DND-41 (cell line): ENCODE measurements around the gene GPR42.

Source experiments
- ATAC-seq: fragments of 200-7000 bp; cut with Tn5 transposase; 3 replicates; pipeline ENCODE4 v1.9.1; 2021; ENCODE audit warnings: low read depth; ENCODE audit not compliant: insufficient read depth
- DNase-seq: peaks from one replicate; pipeline ENCODE4 v3.0.0-alpha.2; 2020
- H2AFZ ChIP-seq: 2 replicates; pipeline ENCODE4 v1.6.0; 2012; ENCODE audit warnings: low read depth, low read length
- H3K27ac ChIP-seq: 2 replicates; pipeline ENCODE4 v1.5.1; 2012; ENCODE audit warnings: low read length, inconsistent platforms
- H3K27me3 ChIP-seq: fragments of 200-600 bp; sonication (generic); 2 replicates; pipeline ENCODE4 v1.6.0; 2012; ENCODE audit warnings: low read length, mild to moderate bottlenecking, inconsistent platforms; ENCODE audit not compliant: insufficient read depth, poor library complexity
- H3K36me3 ChIP-seq: 2 replicates; pipeline ENCODE4 v1.5.1; 2012; ENCODE audit warnings: low read length, inconsistent platforms; ENCODE audit not compliant: insufficient read depth
- H3K4me1 ChIP-seq: 2 replicates; pipeline ENCODE4 v1.5.1; 2012; ENCODE audit warnings: mild to moderate bottlenecking, low read length; ENCODE audit not compliant: insufficient read depth
- H3K4me2 ChIP-seq: 2 replicates; pipeline ENCODE4 v1.6.0; 2012; ENCODE audit warnings: mild to moderate bottlenecking, moderate library complexity, low read length, inconsistent platforms; ENCODE audit not compliant: insufficient read depth
- H3K4me3 ChIP-seq, 2 experiments: fragments of 200-600 bp in 1 of 2; shearing (Covaris generic) in 1 of 2; 2 replicates each; pipeline ENCODE4 v1.5.1; 2012 to 2016; ENCODE audit warnings: inconsistent platforms in 2 of 2, low read length in 2 of 2, mild to moderate bottlenecking in 2 of 2, low read depth in 1 of 2, moderate library complexity in 1 of 2
- H3K79me2 ChIP-seq: 2 replicates; pipeline ENCODE4 v1.6.0; 2012; ENCODE audit warnings: low read length, inconsistent platforms; ENCODE audit not compliant: insufficient read depth
- H3K9ac ChIP-seq: 2 replicates; pipeline ENCODE4 v1.6.0; 2012; ENCODE audit warnings: low read depth, mild to moderate bottlenecking, inconsistent platforms, low read length, moderate library complexity
- H3K9me3 ChIP-seq: 2 replicates; pipeline ENCODE4 v1.5.1; 2012; ENCODE audit warnings: low read length, moderate library complexity, mild to moderate bottlenecking, inconsistent platforms; ENCODE audit not compliant: insufficient read depth, severe bottlenecking
- H4K20me1 ChIP-seq: 2 replicates; pipeline ENCODE4 v1.6.0; 2012; ENCODE audit warnings: low read length; ENCODE audit not compliant: insufficient read depth
- CTCF ChIP-seq: IDR thresholded peaks from 2 replicates; pipeline ENCODE4 v1.5.1; 2012; ENCODE audit warnings: borderline replicate concordance, low read length, moderate library complexity, mild to moderate bottlenecking; ENCODE audit not compliant: poor library complexity, severe bottlenecking; ENCODE audit errors: extremely low read depth
- EZH2 ChIP-seq: IDR thresholded peaks from 3 replicates; pipeline ENCODE4 v1.6.1; 2012; ENCODE audit warnings: borderline replicate concordance, low read depth, mild to moderate bottlenecking, moderate library complexity, low read length, inconsistent platforms; ENCODE audit not compliant: severe bottlenecking

The GPR42 gene

DNA sequence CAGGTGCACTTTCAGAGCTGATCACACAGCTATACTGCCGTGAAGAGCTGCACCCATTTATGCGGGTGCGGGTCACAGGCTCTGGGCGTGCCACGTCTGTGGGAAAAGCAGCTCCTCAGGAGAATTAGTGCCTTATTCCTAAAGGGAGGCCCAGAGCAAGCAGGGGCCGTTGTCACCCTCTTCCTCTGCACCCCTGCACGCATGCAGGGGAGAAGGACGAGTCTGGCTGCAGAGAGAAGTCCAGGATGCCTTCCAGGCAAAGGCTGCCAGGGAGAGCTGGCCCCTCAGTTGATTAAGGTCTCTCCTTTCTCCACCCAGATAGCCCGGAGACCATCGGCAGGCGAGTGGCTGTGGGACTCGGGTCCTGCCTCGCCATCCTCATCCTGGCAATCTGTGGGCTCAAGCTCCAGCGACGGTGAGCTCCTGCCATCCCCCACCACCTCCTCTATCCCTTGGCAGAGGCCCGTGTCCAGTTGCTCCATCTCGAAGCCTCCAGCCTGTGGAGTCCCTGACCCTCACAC is 26.3 kb upstream of the GPR42 start:
- Histone ChIP-seq H3K27me3 (peaks cover 19% of the 10 kb centered on the region), H3K79me2 (no peaks in the 10 kb centered on the region), H3K4me1 (peaks cover 19% of the 10 kb centered on the region), H3K9me3 (no peaks in the 10 kb centered on the region), H2AFZ (no peak overlapping the region), H3K4me2 (no peak overlapping the region), H4K20me1 (no peaks in the 10 kb centered on the region), H3K9ac (no peak overlapping the region), H3K36me3 (no peaks in the 10 kb centered on the region), H3K27ac (no peak overlapping the region), H3K4me3 (no peak overlapping the region)
- no peak for DNase-seq
- TF ChIP-seq CTCF, result no peak
- no peak for TF ChIP-seq EZH2
- ATAC-seq, result no peak

DNA sequence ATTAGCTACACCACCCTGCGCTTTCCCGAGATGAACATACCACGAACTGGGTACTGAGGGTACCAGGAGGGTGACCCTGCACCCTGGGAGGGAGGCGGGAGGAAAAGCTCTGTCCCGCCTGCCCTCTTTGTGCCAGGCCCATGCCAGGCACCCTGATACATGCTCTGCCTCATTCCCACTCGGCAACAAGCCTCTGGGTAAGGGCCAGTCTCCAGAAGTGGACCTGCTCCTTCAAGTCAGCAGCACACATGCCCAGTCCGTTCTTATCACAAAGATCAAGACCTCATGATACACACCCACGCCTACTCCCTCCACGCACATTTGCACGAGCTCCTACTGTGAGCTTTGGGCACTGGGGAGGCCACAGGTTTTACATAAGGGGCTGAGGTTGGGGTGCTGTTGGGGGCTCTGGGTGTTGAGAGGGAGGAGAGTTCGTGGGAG is 25.2 kb upstream of the GPR42 start:
- Histone ChIP-seq H3K4me3 (no peak overlapping the region), H4K20me1 (no peaks in the 10 kb centered on the region), H3K9ac (no peak overlapping the region), H3K27ac (no peak overlapping the region), H3K4me2 (no peak overlapping the region), H3K27me3 (peaks cover 19% of the 10 kb centered on the region), H3K79me2 (no peaks in the 10 kb centered on the region), H3K36me3 (no peaks in the 10 kb centered on the region), H2AFZ (no peak overlapping the region), H3K4me1 (peaks cover 19% of the 10 kb centered on the region), H3K9me3 (no peaks in the 10 kb centered on the region)
- no peak for ATAC-seq
- DNase-seq, result no peak
- no peak for TF ChIP-seq EZH2
- no peak for TF ChIP-seq CTCF

DNA sequence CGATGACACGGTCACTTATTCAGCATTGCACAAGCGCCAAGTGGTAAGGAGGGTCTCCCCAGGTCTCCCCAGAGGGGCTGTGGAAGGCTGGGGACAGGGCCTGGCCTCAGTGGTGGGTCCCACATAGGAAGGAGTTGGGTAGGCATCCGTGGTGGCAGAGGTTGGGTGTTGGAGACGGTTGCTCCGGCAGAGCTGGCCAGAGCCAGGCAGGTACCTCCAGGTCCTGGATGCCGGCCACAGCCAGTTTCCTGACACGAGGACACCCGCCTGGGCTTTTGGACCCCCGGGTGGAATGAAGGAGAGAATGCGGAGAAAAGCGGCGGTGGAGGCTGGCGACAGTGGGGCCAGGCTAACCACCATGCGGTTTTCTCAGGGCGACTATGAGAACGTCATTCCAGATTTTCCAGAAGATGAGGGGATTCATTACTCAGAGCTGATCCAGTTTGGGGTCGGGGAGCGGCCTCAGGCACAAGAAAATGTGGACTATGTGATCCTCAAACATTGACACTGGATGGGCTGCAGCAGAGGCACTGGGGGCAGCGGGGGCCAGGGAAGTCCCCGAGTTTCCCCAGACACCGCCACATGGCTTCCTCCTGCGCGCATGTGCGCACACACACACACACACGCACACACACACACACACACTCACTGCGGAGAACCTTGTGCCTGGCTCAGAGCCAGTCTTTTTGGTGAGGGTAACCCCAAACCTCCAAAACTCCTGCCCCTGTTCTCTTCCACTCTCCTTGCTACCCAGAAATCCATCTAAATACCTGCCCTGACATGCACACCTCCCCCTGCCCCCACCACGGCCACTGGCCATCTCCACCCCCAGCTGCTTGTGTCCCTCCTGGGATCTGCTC is 24.4 kb upstream of the GPR42 start:
- H3K79me2 ChIP-seq, result no peaks in the 10 kb centered on the region
- ATAC-seq, result 0 out of 3 replicates have a peak, but pooled peaks have one; percentile 25
- H3K27me3 ChIP-seq, result peaks cover 19% of the 10 kb centered on the region
- H3K9ac ChIP-seq, result no peak overlapping the region
- no peaks in the 10 kb centered on the region for H3K9me3 ChIP-seq
- no peak overlapping the region for H3K27ac ChIP-seq
- no peak overlapping the region for H3K4me2 ChIP-seq
- H3K4me3 ChIP-seq, result no peak overlapping the region
- H3K36me3 ChIP-seq, result no peaks in the 10 kb centered on the region
- peaks cover 19% of the 10 kb centered on the region for H3K4me1 ChIP-seq
- TF ChIP-seq EZH2 (no peak), CTCF (no peak)
- DNase-seq, result peak; percentile 40
- H4K20me1 ChIP-seq, result no peaks in the 10 kb centered on the region
- H2AFZ ChIP-seq, result no peak overlapping the region
